ENCODE data around the gene IFNK.

- TF ChIP-seq CTCF (conservative IDR thresholded peaks at IDR 0.05) (no peak), EZH2 (IDR thresholded peaks at IDR 0.05; ENCODE audit: low read depth) (no peak)
Measured at GRCh38 chr9:27545471-27545870, 21.4 kb downstream of the IFNK start.

All from PC-9 (cell line).